Inflammatory macrophage (primary cell): ENCODE measurements around the gene LRRC74A.
"Not testable (repeated sequence)": the region's sequence is repeated elsewhere in the genome, so short reads cannot be mapped to it uniquely, and the experiment has no call there.

Experiments
- DNase-seq, 2 donors: peaks; one replicate each; pipeline ENCODE4 v3.0.0-alpha.2; 2020 to 2022

LRRC74A gene

DNA sequence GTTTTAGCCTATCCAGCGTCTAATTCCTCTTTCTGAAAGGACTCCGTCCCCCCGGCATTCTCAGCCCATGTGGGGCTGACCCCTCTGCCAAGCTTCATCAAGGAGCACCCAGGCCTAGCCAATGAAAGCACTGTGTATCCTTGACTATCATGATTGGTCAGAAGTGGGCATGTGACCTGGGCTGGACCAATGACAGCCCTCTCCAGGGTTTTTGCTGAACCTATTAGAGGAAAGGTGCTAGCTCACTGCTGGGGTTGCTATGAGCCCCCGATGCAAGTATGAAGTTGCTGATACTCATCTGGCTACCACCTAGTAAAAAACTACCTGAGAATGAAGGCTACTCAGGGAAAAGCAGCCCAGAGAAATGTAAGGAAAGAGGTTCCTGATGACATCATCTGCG is 68.1 kb downstream of the LRRC74A start:
- no peak for DNase-seq

GRCh38 chr14:76898006-76898405 is 71.8 kb downstream of the LRRC74A start:
- not testable (repeated sequence) for DNase-seq

GRCh38 chr14:76900682-76901081 is 74.5 kb downstream of the LRRC74A start:
- DNase-seq, result no peak

DNA sequence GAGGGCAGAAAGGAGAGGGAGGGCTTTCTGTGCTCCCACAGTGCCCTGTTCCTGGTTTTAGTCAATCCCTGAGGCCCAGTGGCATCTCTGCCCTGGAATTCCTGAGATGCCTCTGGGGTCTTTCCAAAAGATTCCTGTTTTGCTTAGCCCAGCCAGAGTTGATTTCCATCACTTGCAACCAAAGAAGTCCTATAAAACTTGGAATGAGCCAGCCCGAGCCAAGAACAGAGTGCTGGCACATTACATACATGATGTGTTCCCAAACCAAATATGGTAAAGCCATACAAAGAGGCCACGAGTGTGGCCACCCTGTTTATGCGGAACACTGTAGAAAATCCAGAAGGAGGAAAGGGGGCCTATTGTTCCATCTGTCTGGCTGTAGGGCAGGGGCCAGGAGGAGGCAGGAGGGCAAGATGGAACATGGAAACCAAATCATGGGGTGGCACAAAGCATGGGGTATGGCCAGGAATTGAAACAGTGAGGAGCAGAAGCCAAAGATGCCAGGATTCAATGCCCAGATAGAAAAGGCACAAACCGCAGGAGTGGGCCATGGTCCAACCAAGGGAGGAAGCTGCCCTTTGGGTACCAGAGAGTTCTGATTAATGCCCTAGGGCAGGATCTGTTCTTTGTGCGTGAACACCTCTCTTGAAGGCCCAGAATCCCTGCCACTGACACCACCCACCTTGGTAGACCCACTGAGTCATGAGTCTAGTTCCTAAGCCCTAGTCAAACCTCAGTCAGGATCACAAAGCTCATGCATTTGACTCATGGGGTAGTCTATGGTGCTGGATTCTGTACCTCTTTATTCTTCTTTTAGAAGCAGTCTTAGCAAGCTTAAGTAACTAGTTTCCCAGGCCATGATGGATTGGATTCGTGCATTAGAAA is 75.2 kb downstream of the LRRC74A start:
- no peak for DNase-seq

DNA sequence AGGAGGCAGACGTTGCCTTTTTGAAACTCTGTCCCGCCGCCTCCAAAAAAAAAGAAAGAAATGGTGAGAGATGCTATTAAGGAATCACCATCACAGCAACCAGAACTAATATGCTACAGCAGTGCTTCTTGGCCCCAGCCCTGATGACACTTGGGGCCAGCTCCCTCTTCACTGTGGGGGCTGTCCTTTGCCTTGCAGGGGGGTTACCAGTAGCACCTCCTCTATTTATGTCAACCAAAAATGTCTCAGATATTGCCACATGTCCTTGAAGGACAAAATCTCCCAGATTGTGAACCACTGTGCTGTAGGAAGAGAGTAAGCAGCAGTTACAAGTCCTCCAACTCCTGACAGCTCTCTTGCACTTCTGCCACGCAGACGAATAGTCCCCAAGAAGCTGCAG is 76.4 kb downstream of the LRRC74A start:
- DNase-seq, result no peak

DNA sequence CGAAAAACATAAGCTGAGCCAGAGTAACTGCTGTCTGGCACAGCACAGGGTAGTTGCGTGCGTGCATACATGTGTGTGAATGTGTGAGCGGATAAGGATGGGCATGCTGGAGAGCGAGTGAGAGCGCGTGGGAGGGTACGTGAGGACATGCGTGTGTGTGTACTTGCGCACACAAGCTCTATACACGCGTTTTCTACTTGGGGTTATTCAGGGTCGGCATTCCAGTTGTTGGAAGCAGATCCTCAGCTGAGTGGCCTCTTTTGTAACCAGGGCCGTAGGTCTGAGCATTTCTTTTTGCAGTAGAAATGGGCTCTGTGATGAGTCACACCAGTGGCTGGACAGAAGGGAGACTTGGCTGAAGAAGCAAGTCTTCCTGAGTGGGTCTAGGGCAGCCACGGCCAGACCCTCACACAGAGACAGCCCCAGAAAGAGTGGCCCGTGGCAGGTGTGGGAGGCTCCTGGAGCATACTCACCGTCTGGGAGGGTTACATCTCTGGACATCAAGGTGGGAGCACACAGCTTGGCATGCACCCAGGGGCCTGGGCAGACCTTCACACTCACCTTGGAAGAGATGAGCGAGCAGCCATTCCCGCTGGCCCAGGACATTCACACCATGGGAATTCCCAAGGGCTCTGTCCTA is 78.0 kb downstream of the LRRC74A start:
- DNase-seq, result peak; percentile 23 to 73

- peak; percentile 98 to 99 for DNase-seq
Measured at GRCh38 chr14:76904740-76905569, 78.7 kb downstream of the LRRC74A start.

GRCh38 chr14:76908834-76909233 is 82.6 kb downstream of the LRRC74A start:
- DNase-seq, result peak; percentile 81 to 88

DNA sequence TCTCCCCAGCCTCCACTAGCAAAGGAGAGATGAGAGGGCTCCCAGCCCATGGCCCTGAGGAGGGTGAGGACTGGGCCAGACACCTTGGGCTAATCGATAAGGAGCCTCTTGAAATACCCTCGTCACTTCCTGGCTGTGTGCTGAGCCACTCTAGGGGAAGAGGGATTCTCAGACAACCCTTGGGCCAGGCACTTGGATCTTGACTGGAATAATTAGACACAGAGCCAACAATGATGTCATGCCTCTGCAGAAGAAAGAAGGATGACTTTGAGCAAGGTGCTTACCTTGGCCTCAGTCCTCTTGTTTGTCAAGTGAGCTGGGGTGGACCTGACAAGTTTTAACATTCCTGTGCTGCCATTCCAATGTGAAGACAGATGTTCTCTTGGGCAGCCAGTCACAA is 83.1 kb downstream of the LRRC74A start:
- DNase-seq, result no peak

DNA sequence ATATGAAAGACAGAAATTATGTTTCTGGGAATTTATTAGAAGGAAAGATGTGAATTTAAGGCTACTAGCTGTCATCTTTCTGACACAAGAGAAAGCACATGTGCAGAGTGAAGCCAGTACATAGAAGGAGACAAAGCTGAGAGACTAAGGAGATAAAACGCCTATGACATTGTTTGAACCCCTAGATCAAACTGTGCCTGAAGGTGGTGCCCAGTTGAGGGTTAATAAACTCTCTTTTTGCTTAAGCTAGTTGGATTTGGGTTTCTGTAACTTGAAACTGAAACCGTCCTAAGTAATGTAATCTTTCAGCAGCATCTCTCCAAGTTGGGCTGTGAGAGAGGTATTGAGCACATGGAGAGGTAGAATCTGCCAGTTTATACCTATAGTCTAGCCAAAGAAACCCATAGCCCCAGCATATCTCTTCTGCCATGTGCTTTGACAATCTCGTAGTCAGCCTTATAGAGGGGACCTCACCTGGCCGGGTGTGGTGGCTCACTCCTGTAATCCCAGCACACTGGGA is 84.2 kb downstream of the LRRC74A start:
- DNase-seq, result no peak

DNA sequence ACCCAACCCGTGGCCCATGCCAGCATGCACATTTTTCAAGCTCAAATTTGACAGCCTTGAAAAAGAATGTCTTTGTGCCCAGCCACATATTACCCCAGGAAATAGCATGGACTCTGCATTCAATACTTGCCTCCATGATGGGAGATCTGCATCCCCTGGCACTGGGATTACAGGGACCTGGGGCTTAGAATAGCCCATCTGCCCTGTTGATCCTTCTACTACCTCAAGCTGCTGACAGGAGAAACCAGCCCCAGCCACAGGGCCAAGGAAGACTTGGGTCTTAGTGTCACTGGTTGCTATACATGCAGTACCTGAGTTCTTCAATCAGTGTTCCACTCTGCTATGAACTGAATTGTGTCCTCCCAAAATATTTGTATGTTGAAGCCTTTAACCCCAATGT is 85.3 kb downstream of the LRRC74A start:
- DNase-seq, result no peak

GRCh38 chr14:76914533-76915081 is 88.4 kb downstream of the LRRC74A start:
- DNase-seq, result not testable (repeated sequence)

GRCh38 chr14:76916040-76916715 is 90.0 kb downstream of the LRRC74A start:
- peak; percentile 12 to 44 for DNase-seq

DNA sequence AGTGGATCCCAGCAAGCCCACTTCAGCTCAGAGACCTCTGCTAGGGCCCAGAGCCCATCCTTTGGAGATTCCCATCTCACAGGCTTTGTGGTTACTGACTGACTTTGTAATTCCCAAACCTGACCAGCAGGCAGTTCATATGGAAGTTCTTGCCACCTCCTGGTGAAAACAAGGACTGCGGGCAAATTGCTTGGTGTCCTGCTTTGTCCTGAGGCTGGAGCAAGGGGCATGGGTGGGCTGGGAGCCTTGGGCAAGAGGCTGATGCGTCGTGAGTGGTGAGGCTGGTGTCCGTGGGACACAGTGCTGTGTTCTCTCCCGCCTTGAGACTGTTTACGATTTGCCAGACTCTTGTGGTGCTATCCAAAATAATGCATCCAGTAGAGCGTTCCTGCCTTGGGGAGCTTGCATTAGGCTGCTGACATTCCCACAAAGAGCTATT is 91.0 kb downstream of the LRRC74A start:
- DNase-seq, result peak; percentile 54 to 68

- peak in 1 of 2 donors; percentile 5 for DNase-seq
Measured at GRCh38 chr14:76917745-76918255, 91.6 kb downstream of the LRRC74A start.

DNA sequence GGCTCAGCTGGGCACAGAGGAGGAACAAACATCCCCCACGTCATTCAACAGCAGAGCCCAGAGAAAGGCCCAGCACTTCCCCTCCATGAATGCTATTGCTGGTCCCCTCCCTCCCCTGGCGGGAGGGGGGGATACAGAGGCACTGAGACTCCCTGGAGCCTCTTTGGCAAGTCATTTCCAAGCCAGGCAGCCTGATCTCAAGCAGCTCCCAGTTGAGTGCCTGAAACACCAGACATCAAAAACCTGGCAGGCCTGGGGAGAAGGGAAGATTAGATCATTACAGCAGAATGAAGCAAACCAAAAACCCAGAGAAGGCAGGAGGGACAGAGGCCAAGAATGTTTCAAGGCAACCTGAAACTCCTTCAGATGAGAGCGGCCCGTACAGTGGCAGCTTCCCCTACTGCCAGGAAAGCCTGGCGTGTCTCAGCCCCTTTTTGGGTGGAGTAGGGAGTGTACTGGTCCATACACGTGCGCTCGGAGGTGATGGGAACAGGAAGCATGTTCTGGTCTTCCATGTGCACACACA is 92.1 kb downstream of the LRRC74A start:
- DNase-seq, result peak; percentile 70 to 76

GRCh38 chr14:76918782-76919394 is 92.7 kb downstream of the LRRC74A start:
- DNase-seq, result peak; percentile 35 to 64
